ENCODE results near the gene CDC42BPG. TPM values are rescaled to one million over a fixed set of nuclear protein-coding genes. Genes with fewer than 3 reads are reported as not detected.

The CDC42BPG gene
- total and polyA plus RNA-seq, 9 of the 15 experiments (the other 6 are each of a cell fraction or from before 2014, with no cell fraction given), result 0.04 to 8.8 (median 2.1) TPM

- TF ChIP-seq ZNF384 (IDR thresholded peaks at IDR 0.05; ENCODE audit: low read depth, low read length), result peak; percentile 96
- TF ChIP-seq ARNT (IDR thresholded peaks at IDR 0.05), result no peak
- TF ChIP-seq, protein P1, sequence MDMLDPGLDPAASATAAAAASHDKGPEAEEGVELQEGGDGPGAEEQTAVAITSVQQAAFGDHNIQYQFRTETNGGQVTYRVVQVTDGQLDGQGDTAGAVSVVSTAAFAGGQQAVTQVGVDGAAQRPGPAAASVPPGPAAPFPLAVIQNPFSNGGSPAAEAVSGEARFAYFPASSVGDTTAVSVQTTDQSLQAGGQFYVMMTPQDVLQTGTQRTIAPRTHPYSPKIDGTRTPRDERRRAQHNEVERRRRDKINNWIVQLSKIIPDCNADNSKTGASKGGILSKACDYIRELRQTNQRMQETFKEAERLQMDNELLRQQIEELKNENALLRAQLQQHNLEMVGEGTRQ (CRISPR knock-in tag; IDR thresholded peaks at IDR 0.05), result no peak
- peak; percentile 61 for TF ChIP-seq TEAD4 (IDR thresholded peaks at IDR 0.05; ENCODE audit: low read length)
- no peak for TF ChIP-seq TEAD4 (CRISPR knock-in tag; IDR thresholded peaks at IDR 0.05; ENCODE audit: borderline replicate concordance)
- 0 out of 2 replicates have a peak, but pooled peaks have one; percentile 58 for TF ChIP-seq RB1 (IDR thresholded peaks at IDR 0.05; ENCODE audit: low read depth)
- TF ChIP-seq ZNF507 (tag; conservative IDR thresholded peaks at IDR 0.05), result no peak
- TF ChIP-seq ATF7 (IDR thresholded peaks at IDR 0.05), result peak; percentile 98
- no peak for TF ChIP-seq HIVEP1 (CRISPR knock-in tag; IDR thresholded peaks at IDR 0.05)
- TF ChIP-seq EP400 (IDR thresholded peaks at IDR 0.05), result peak; percentile 82
- TF ChIP-seq, protein P2, sequence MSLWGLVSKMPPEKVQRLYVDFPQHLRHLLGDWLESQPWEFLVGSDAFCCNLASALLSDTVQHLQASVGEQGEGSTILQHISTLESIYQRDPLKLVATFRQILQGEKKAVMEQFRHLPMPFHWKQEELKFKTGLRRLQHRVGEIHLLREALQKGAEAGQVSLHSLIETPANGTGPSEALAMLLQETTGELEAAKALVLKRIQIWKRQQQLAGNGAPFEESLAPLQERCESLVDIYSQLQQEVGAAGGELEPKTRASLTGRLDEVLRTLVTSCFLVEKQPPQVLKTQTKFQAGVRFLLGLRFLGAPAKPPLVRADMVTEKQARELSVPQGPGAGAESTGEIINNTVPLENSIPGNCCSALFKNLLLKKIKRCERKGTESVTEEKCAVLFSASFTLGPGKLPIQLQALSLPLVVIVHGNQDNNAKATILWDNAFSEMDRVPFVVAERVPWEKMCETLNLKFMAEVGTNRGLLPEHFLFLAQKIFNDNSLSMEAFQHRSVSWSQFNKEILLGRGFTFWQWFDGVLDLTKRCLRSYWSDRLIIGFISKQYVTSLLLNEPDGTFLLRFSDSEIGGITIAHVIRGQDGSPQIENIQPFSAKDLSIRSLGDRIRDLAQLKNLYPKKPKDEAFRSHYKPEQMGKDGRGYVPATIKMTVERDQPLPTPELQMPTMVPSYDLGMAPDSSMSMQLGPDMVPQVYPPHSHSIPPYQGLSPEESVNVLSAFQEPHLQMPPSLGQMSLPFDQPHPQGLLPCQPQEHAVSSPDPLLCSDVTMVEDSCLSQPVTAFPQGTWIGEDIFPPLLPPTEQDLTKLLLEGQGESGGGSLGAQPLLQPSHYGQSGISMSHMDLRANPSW (CRISPR knock-in tag; IDR thresholded peaks at IDR 0.05), result no peak
- peak; percentile 17 for TF ChIP-seq E2F8 (IDR thresholded peaks at IDR 0.05; ENCODE audit: low read depth, partially characterized antibody)
Observed at GRCh38 chr11:64778473-64779298, 65.8 kb downstream of the CDC42BPG start, which contains the start of gene SF1 (continued).

Measured in K562 (cell line).